ENCODE results near the gene CD79A.
A peak's percentile ranks its signal among the peaks of the same experiment; 100 is the strongest.

The CD79A gene

DNA sequence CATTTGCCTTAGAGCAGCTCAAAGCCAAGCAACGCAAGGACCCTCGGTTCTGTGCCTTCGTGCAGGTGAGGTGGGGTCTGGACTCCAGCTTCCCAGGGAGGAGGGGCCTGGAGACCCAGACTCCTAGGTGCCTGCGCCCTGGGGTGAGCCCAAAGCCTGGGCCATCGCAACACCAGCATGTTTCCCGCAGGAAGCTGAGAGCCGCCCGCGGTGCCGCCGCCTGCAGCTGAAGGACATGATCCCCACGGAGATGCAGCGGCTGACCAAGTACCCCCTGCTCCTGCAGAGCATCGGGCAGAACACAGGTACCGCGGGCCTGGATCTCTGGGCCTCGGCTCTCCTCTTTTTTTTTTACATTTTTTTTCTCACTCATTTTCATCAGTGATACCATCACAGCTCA is 25.5 kb downstream of the CD79A start:
- FAIRE-seq (no peak), DNase-seq (ENCODE audit: insufficient read length) (no peak)
- TF ChIP-seq POLR2AphosphoS5 (IDR thresholded peaks at IDR 0.05; ENCODE audit: low read depth, low read length) (no peak), TAF1 (IDR thresholded peaks at IDR 0.05; ENCODE audit: borderline replicate concordance, low read depth, low read length) (no peak), POLR2A (IDR thresholded peaks at IDR 0.05; ENCODE audit: low read depth, low read length) (no peak)

DNA sequence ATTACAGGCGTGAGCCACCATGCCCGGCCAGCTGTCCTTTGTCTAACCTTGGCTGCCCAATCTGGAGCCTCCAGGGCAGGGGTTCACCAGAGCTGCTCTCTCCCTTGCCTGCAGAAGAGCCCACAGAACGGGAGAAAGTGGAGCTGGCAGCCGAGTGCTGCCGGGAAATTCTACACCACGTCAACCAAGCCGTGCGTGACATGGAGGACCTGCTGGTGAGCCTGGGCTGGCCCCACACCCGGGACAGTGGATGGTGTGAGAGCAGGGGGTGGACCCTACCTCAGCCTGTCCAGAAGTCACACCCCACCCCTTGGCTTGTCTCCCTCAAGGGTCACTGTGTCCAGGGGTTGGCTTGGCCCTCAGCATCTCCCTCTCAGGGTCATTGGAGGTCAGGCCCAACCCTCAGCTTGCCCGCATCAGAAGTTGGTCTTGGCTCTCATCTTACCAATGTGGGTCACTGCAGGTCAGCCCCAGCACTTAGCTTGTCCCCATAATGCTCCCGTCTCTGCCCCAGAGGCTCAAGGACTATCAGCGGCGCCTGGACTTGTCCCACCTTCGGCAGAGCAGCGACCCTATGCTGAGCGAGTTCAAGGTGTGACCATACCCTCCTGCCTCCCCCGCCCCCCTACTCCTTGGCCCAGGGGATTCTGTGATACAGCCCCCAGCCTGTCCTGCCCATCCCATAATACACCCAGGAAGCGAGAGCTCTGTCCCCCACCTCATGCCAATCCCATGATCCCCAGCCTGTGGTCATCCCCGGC is 26.3 kb downstream of the CD79A start:
- TF ChIP-seq POLR2A (IDR thresholded peaks at IDR 0.05; ENCODE audit: low read depth, low read length) (no peak), TAF1 (IDR thresholded peaks at IDR 0.05; ENCODE audit: borderline replicate concordance, low read depth, low read length) (no peak), POLR2AphosphoS5 (IDR thresholded peaks at IDR 0.05; ENCODE audit: low read depth, low read length) (no peak)
- DNase-seq (ENCODE audit: insufficient read length) (no peak), FAIRE-seq (no peak)

DNA sequence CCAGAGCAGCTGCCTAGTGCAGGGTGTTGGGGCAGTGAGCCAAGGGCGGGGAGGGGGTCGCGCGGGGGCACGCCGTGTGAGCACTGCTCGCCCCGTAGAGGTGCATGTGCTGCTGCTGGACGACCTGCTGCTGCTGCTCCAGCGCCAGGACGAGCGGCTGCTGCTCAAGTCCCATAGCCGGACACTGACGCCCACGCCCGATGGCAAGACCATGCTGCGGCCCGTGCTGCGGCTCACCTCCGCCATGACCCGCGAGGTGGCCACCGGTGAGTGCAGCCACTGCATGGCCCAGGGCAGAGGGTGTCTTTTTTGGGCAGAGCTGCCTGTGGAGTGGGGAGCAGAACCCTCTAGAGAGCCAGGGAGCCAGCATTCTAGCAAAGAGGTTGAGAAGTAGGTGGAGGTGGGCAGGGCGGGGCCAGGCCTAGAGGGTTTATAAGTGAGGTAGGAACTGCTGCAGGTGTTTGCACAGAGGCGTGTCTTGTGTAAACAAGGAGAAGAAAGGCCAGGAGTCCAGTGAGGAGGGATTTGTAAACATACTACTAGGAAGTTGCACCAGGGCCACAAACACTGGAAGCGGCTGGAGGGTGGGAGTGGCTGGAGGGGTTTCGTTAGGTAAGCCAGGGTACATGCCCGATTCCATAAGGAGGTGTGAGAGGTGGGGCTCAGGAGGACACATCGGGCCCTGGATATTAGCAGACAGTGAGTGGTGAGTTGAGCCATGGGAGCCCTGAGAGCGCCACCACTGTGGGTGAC is 27.2 kb downstream of the CD79A start:
- no peak for DNase-seq (ENCODE audit: insufficient read length)
- no peak for FAIRE-seq
- TF ChIP-seq POLR2A (IDR thresholded peaks at IDR 0.05; ENCODE audit: low read depth, low read length) = no peak
- no peak for TF ChIP-seq POLR2AphosphoS5 (IDR thresholded peaks at IDR 0.05; ENCODE audit: low read depth, low read length)
- TF ChIP-seq TAF1 (IDR thresholded peaks at IDR 0.05; ENCODE audit: borderline replicate concordance, low read depth, low read length) = no peak

DNA sequence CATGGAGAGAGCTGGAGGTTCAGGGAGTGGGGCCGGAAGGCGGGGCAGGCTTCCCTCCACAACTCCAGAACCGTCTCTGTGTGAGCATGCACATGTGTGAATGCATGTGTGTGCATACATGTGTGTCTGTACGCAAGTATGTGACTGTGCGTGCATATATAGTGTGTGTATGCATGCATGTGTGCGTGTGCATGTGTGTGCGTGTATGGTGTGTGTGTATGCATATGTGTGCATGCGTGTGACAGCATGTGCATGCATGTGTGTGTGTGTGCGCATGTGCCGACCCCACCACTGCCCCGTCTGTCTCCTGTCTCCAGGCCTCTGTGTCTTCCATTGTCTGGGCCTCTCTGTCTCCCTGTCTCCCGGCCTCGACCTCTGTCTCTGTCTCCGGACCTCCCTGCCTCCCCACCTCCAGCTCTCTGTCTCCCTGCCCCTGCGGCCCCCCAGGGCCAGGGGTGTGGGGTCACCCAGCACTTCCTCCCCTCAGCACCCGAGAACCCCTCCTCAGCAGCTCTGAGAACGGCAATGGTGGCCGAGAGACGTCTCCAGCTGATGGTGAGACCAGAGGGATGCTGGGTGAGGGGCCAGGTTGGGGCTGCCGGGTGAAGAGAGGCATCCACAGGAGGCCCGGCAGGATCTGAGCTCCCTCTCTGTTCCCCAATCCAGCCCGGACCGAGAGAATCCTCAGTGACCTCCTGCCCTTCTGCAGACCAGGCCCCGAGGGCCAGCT is 28.4 kb downstream of the CD79A start:
- DNase-seq (ENCODE audit: insufficient read length) = no peak
- no peak for TF ChIP-seq TAF1 (IDR thresholded peaks at IDR 0.05; ENCODE audit: borderline replicate concordance, low read depth, low read length)
- no peak for TF ChIP-seq POLR2A (IDR thresholded peaks at IDR 0.05; ENCODE audit: low read depth, low read length)
- peak; percentile 45; the same call in 1 of the 2 replicates for TF ChIP-seq POLR2AphosphoS5 (IDR thresholded peaks at IDR 0.05; ENCODE audit: low read depth, low read length)
- FAIRE-seq = no peak

DNA sequence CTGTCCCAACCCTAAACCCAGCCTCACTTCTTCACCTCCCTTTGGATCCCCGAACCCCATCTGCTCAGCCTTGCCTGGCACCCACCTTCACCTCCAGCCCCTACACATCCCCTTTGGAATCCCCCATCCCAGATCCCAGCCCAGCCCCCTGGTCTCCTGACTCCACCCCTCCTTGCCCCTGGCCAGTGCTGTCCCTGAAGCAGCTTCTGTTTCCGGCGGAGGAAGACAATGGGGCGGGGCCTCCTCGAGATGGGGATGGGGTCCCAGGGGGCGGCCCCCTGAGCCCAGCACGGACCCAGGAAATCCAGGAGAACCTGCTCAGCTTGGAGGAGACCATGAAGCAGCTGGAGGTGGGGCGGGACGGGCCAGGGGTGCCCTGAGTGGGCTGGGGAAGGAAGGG is 29.2 kb downstream of the CD79A start:
- DNase-seq (ENCODE audit: insufficient read length) (no peak), FAIRE-seq (no peak)
- TF ChIP-seq POLR2AphosphoS5 (IDR thresholded peaks at IDR 0.05; ENCODE audit: low read depth, low read length) (no peak), POLR2A (IDR thresholded peaks at IDR 0.05; ENCODE audit: low read depth, low read length) (no peak), TAF1 (IDR thresholded peaks at IDR 0.05; ENCODE audit: borderline replicate concordance, low read depth, low read length) (no peak)

DNA sequence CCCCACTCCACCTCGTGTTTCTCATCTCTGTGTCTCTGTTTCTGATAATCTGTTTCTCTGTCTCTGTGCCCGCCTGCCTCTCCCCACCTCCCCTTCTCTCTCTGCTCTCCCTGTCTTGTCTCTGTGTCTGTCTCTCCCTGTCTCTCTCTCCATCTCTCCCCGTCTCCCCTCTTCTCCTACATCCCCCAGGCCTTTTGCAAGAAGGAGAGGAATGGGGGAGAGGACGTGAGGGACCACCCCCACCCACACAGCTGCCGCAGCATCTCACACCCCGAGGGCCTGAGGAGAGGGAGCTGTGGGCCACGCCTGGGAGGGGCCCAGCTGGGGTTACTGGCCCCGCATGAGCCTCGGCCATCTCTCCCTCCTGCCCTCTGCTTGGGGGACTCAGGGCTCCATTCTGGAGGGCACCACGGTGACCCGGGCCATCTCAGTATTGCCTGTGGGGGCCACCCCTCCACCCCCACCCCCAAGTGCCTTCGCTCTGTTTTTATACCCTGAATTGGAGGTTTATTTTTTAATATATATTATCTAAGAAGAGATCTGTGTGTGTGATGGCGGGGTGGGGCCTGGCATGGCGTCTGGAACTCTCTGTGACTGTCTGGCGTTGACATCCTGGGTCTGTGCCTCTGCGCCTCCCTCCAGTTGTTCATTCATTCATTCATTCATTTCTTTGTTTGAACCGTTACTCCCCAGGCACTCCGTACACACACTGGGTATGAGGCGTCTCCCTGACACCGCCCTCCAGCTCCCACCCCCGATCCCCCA is 30.0 kb downstream of the CD79A start:
- no peak for DNase-seq (ENCODE audit: insufficient read length)
- no peak for FAIRE-seq
- TF ChIP-seq POLR2AphosphoS5 (IDR thresholded peaks at IDR 0.05; ENCODE audit: low read depth, low read length) = no peak
- TF ChIP-seq TAF1 (IDR thresholded peaks at IDR 0.05; ENCODE audit: borderline replicate concordance, low read depth, low read length) = no peak
- TF ChIP-seq POLR2A (IDR thresholded peaks at IDR 0.05; ENCODE audit: low read depth, low read length) = no peak

DNA sequence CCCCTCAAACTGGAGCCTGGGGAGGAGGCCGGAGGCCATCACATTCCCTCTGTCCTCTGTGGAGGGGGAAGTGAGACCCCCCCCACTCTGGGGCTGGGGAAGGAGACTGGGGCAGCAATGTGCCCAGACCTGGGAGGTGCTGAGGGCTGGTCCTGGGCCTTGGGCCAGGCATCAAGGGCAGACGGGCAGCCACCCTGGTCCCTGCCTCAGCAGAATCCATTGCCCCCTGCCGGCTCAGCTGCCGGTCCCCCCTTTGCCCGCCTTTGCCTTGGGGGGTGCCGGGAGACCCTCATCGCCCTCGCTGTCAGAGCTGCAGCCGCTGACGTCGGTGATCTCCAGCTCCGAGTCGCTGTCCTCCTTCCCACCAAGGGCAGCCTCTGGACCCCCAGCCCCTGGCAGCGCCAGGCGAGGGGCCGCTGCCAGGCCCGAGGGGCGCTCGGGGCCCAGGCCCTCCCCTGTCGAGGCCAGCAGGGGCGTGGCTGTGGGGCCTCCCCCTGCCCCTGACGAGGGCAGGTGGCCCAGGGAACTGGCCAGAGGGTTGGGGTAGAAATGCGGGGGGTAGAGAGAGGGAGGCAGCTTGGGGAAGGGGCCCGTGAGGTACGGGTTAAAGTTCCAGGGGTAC is 31.0 kb downstream of the CD79A start:
- no peak for DNase-seq (ENCODE audit: insufficient read length)
- FAIRE-seq = no peak
- TF ChIP-seq POLR2A (IDR thresholded peaks at IDR 0.05; ENCODE audit: low read depth, low read length) (no peak), TAF1 (IDR thresholded peaks at IDR 0.05; ENCODE audit: borderline replicate concordance, low read depth, low read length) (no peak), POLR2AphosphoS5 (IDR thresholded peaks at IDR 0.05; ENCODE audit: low read depth, low read length) (no peak)

DNA sequence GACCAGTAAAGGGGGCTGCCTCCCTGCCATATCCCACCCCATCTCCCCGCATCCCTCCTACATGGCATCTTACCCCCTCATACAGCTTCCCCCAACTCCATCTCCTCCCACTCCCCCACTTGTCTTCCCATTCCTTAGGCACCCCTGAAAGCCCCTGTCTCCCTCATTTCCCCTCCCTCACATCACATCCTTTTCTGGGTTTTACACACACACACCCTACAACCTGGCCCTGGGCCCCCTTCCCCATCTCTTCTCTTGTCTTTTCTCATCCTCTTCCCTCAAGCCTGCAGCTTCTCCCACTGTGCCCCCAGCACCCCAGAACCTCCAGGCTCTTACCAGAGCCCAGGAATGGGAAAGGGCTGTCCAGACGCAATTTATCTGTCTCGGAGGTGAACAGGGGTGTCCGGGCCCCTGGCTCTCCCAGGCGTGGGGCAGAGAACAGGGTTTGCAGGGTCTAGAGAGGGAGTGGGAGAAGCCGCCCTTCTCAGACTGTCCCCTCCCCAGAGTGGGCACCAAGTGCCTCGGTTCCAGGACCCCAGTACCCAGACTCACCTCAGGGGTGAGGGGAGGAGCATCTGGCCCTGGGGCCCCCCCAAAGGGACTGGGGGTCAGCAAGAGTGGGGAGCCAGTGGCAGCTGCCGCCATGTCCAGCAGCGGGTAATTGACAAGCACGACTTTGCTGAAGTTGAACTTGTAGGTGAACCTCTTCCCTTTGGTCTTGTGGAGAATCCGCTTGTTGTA is 31.8 kb downstream of the CD79A start:
- TF ChIP-seq POLR2AphosphoS5 (IDR thresholded peaks at IDR 0.05; ENCODE audit: low read depth, low read length) (no peak), POLR2A (IDR thresholded peaks at IDR 0.05; ENCODE audit: low read depth, low read length) (no peak), TAF1 (IDR thresholded peaks at IDR 0.05; ENCODE audit: borderline replicate concordance, low read depth, low read length) (no peak)
- no peak for DNase-seq (ENCODE audit: insufficient read length)
- no peak for FAIRE-seq

DNA sequence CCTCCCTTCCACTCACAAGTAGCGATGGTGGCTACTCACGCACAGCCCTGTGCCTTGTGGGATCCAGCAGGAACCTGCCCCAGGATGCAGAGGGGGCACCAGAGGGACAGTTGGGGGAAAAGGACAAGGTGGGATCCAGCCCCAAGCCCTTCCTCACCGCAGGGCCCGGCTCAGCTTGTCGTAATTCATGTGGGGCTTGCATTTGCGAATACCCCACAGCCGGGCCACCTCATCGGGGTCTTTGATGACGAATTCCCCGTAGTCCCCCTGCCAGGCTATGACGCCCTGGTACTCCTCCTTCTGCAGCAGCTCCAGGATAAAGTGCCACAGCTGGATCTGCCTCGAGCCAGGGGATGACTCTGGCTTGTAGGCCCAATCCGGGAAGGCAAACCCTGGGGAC is 32.6 kb downstream of the CD79A start:
- no peak for DNase-seq (ENCODE audit: insufficient read length)
- TF ChIP-seq POLR2AphosphoS5 (IDR thresholded peaks at IDR 0.05; ENCODE audit: low read depth, low read length) = peak; percentile 41; the same call in 1 of the 2 replicates
- no peak for TF ChIP-seq TAF1 (IDR thresholded peaks at IDR 0.05; ENCODE audit: borderline replicate concordance, low read depth, low read length)
- no peak; the same call in 1 of the 2 replicates for TF ChIP-seq POLR2A (IDR thresholded peaks at IDR 0.05; ENCODE audit: low read depth, low read length)
- no peak for FAIRE-seq

All from GM12892 (cell line).